ENCODE results near the gene PPRC1. TPM values are rescaled to one million over a fixed set of nuclear protein-coding genes. Genes with fewer than 3 reads are reported as not detected.
A peak's percentile ranks its signal among the peaks of the same experiment; 100 is the strongest.

Gene PPRC1
- total RNA-seq = 30.7 TPM

GRCh38 chr10:102132563-102133372 is at the start of gene PPRC1:
Gene PPRC1, plus strand, starts transcription at chr10:102133040. Its CDS starts 29 bp downstream, at chr10:102133069.
- H3K36me3 ChIP-seq = peaks cover 2 to 3% of the 10 kb centered on the region in 2 donors

GRCh38 chr10:102083541-102083940 is 49.3 kb upstream of the PPRC1 start:
- no peaks in the 10 kb centered on the region for H3K4me1 ChIP-seq

More at GRCh38 chr10:102132563-102133372, at the start of gene PPRC1:
- H3K4me3 ChIP-seq = peak within 1 kb of the TSS; percentile 76 to 81
- H3K4me1 ChIP-seq = peaks cover 5 to 17% of the 10 kb centered on the region in 2 donors
- peak; percentile 82 to 93 (median 86) for TF ChIP-seq CTCF (IDR thresholded peaks at IDR 0.05)
- intact Hi-C loops (cut with DNase I) = loop anchor here (1.0 to 5.0 kb wide), 4 partner anchors 12 to 112 kb away; partner anchors contain the start of genes ARMH3, GBF1, LDB1 and NOLC1
- peak within 1 kb of the TSS; percentile 93 to 97 for H3K27ac ChIP-seq
- no peaks in the 10 kb centered on the region for H3K27me3 ChIP-seq
- no peaks in the 10 kb centered on the region for H3K9me3 ChIP-seq
- peak; percentile 97 to 100 for DNase-seq (ENCODE audit: low spot score in 2 of 2)

GRCh38 chr10:102085336-102085735 is 47.5 kb upstream of the PPRC1 start:
- Histone ChIP-seq H3K4me3 (no peak overlapping the region), H3K36me3 (no peaks in the 10 kb centered on the region), H3K4me1 (no peaks in the 10 kb centered on the region), H3K9me3 (no peaks in the 10 kb centered on the region), H3K27ac (no peak overlapping the region), H3K27me3 (no peaks in the 10 kb centered on the region)
- intact Hi-C loops (cut with DNase I) = no loop called here
- TF ChIP-seq CTCF (IDR thresholded peaks at IDR 0.05) = no peak
- no peak for DNase-seq (ENCODE audit: low spot score in 2 of 2)

More at GRCh38 chr10:102083541-102083940, 49.3 kb upstream of the PPRC1 start:
- no peaks in the 10 kb centered on the region for H3K9me3 ChIP-seq
- no peak for DNase-seq (ENCODE audit: low spot score in 2 of 2)
- no peaks in the 10 kb centered on the region for H3K27me3 ChIP-seq
- no peak overlapping the region for H3K4me3 ChIP-seq
- H3K36me3 ChIP-seq = no peaks in the 10 kb centered on the region
- H3K27ac ChIP-seq = no peak overlapping the region
- no peak for TF ChIP-seq CTCF (IDR thresholded peaks at IDR 0.05)
- intact Hi-C loops (cut with DNase I) = no loop called here

- DNase-seq (ENCODE audit: low spot score in 2 of 2) = no peak
- H3K9me3 ChIP-seq = no peaks in the 10 kb centered on the region
- no peaks in the 10 kb centered on the region for H3K36me3 ChIP-seq
- H3K27ac ChIP-seq = no peak overlapping the region
- intact Hi-C loops (cut with DNase I) = no loop called here
- no peaks in the 10 kb centered on the region for H3K27me3 ChIP-seq
- H3K4me1 ChIP-seq = no peaks in the 10 kb centered on the region
- TF ChIP-seq CTCF (IDR thresholded peaks at IDR 0.05) = no peak
- no peak overlapping the region for H3K4me3 ChIP-seq
Measured at GRCh38 chr10:102086196-102086595, 46.6 kb upstream of the PPRC1 start.

GRCh38 chr10:102090772-102091171 is 42.1 kb upstream of the PPRC1 start:
- Histone ChIP-seq H3K36me3 (no peaks in the 10 kb centered on the region), H3K27me3 (no peaks in the 10 kb centered on the region), H3K4me1 (no peaks in the 10 kb centered on the region), H3K9me3 (no peaks in the 10 kb centered on the region), H3K4me3 (no peak overlapping the region), H3K27ac (no peak overlapping the region)
- no peak for DNase-seq (ENCODE audit: low spot score in 2 of 2)
- TF ChIP-seq CTCF (IDR thresholded peaks at IDR 0.05) = no peak
- intact Hi-C loops (cut with DNase I) = no loop called here
